Panc1 (cell line): ENCODE measurements around the gene AK2.
"Not testable (repeated sequence)": the region's sequence is repeated elsewhere in the genome, so short reads cannot be mapped to it uniquely, and the experiment has no call there.

Source experiments
- POLR2AphosphoS5 ChIP-seq: IDR thresholded peaks from 2 replicates; pipeline ENCODE4 v1.6.1; 2012; ENCODE audit warnings: mild to moderate bottlenecking, low read depth, low read length, moderate library complexity
- SIN3A ChIP-seq: IDR thresholded peaks from 2 replicates; pipeline ENCODE4 v1.6.1; 2012; ENCODE audit warnings: low read depth, mild to moderate bottlenecking, low read length, moderate library complexity, borderline replicate concordance; ENCODE audit not compliant: insufficient read depth
- TCF7L2 ChIP-seq: IDR thresholded peaks from 2 replicates; pipeline ENCODE4 v1.6.1; 2011; ENCODE audit warnings: mild to moderate bottlenecking, low read depth, low read length, inconsistent platforms
- TF ChIP-seq, protein P1 (sequence below): fragments of 450-650 bp; IDR thresholded peaks from 2 replicates; pipeline ENCODE4 v1.5.1; 2017; ENCODE audit warnings: mild to moderate bottlenecking
- TF ChIP-seq, protein P2 (sequence below), 2 experiments: IDR thresholded peaks; 2 replicates each; pipeline ENCODE4 v1.6.1; 2011 to 2012; ENCODE audit warnings: low read depth in 2 of 2, control low read depth in 1 of 2, low read length in 1 of 2, mild to moderate bottlenecking in 1 of 2, moderate library complexity in 1 of 2; ENCODE audit not compliant: insufficient read depth in 1 of 2

DNA sequence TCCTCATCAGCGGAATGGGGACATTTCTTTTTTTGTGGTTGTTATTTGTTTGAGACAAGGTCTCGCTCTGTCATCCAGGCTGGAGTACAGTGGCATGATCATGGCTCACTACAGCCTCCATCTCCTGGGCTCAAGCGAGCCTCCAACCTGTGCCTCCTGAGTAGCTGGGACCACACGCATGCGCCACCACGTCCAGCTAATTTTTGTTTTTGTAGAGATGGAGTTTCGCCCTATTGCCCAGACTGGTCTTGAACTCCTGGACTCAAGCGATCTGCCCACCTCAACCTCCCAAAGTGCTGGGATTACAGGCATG, 43.4 kb downstream of the AK2 start:
- TF ChIP-seq, protein P1, sequence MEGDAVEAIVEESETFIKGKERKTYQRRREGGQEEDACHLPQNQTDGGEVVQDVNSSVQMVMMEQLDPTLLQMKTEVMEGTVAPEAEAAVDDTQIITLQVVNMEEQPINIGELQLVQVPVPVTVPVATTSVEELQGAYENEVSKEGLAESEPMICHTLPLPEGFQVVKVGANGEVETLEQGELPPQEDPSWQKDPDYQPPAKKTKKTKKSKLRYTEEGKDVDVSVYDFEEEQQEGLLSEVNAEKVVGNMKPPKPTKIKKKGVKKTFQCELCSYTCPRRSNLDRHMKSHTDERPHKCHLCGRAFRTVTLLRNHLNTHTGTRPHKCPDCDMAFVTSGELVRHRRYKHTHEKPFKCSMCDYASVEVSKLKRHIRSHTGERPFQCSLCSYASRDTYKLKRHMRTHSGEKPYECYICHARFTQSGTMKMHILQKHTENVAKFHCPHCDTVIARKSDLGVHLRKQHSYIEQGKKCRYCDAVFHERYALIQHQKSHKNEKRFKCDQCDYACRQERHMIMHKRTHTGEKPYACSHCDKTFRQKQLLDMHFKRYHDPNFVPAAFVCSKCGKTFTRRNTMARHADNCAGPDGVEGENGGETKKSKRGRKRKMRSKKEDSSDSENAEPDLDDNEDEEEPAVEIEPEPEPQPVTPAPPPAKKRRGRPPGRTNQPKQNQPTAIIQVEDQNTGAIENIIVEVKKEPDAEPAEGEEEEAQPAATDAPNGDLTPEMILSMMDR, result not testable (repeated sequence)
- TF ChIP-seq, protein P2, sequence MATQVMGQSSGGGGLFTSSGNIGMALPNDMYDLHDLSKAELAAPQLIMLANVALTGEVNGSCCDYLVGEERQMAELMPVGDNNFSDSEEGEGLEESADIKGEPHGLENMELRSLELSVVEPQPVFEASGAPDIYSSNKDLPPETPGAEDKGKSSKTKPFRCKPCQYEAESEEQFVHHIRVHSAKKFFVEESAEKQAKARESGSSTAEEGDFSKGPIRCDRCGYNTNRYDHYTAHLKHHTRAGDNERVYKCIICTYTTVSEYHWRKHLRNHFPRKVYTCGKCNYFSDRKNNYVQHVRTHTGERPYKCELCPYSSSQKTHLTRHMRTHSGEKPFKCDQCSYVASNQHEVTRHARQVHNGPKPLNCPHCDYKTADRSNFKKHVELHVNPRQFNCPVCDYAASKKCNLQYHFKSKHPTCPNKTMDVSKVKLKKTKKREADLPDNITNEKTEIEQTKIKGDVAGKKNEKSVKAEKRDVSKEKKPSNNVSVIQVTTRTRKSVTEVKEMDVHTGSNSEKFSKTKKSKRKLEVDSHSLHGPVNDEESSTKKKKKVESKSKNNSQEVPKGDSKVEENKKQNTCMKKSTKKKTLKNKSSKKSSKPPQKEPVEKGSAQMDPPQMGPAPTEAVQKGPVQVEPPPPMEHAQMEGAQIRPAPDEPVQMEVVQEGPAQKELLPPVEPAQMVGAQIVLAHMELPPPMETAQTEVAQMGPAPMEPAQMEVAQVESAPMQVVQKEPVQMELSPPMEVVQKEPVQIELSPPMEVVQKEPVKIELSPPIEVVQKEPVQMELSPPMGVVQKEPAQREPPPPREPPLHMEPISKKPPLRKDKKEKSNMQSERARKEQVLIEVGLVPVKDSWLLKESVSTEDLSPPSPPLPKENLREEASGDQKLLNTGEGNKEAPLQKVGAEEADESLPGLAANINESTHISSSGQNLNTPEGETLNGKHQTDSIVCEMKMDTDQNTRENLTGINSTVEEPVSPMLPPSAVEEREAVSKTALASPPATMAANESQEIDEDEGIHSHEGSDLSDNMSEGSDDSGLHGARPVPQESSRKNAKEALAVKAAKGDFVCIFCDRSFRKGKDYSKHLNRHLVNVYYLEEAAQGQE (IDR thresholded peaks at IDR 0.05; ENCODE audit: insufficient read depth in 1 of 2, low read depth in 2 of 2, low read length in 1 of 2), result not testable (repeated sequence)
- not testable (repeated sequence) for TF ChIP-seq POLR2AphosphoS5, TCF7L2, SIN3A
